ENCODE data around the gene CDRT15L2.
"Not testable (repeated sequence)": the region's sequence is repeated elsewhere in the genome, so short reads cannot be mapped to it uniquely, and the experiment has no call there.

DNA sequence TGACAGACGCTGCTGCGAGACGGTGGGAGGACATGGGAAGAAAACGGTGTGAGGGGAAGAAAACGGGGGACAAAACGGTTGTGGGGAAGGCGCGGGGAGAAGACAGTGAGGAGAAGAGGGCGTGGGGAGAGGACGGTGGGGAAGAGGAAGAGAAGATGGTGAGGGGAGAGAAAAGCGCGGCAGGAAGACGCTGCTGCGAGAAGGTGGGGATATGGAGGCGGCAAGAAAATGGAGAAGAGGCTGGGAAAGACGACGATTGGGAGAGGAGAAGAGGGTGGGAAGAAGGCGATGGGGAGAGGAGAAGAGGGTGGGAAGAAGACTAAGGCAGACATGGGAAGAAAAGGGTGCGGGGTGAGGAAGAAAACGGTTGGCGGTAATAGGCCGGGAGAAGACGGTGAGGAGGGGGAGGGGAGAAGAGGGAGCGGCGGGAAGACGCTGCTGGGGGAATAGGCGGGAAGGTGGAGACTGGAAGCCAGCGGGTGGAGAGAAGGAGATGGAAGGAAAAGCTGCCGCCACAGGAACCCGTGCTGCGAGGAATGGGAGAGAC lies 46.9 kb upstream of the CDRT15L2 start:
- not testable (repeated sequence) for TF ChIP-seq EZH2 (IDR thresholded peaks at IDR 0.05; ENCODE audit: insufficient read depth, poor library complexity, severe bottlenecking); EZH2phosphoT487 (IDR thresholded peaks at IDR 0.05; ENCODE audit: insufficient read depth, low read depth)

All from GM23248 (cell line).